Stimulated activated CD8-positive, alpha-beta memory T cell treated with anti-CD3 and anti-CD28 coated beads, Interleukin-4, amount 100 ng/mL, for 48 hours (primary cell): ENCODE results near the gene TMEM50B.
"Not testable (repeated sequence)": the region's sequence is repeated elsewhere in the genome, so short reads cannot be mapped to it uniquely, and the experiment has no call there.

ENCODE experiments used
- DNase-seq: peaks from one replicate; pipeline ENCODE4 v3.0.0-alpha.2; 2020

Gene TMEM50B

DNA sequence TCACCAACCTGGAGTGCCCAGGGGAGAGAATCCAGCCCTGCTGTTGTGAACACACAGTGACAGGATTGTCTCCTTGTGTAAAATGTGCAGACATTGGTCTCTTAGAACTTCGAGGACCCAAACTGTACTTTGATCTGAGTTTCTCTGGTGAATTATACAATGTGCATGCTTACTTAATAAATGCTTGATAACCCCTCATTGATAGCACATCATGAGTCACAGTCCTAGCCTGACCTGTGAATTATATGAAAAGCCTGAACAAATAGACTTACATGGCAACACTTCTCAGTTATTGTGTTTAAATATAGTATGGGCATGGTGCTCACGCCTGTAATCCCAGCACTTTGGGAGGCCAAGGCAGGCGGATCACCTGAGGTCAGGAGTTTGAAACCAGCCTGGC, 53.9 kb downstream of the TMEM50B start:
- no peak for DNase-seq

GRCh38 chr21:33424214-33424613, 55.6 kb downstream of the TMEM50B start:
- no peak for DNase-seq

DNA sequence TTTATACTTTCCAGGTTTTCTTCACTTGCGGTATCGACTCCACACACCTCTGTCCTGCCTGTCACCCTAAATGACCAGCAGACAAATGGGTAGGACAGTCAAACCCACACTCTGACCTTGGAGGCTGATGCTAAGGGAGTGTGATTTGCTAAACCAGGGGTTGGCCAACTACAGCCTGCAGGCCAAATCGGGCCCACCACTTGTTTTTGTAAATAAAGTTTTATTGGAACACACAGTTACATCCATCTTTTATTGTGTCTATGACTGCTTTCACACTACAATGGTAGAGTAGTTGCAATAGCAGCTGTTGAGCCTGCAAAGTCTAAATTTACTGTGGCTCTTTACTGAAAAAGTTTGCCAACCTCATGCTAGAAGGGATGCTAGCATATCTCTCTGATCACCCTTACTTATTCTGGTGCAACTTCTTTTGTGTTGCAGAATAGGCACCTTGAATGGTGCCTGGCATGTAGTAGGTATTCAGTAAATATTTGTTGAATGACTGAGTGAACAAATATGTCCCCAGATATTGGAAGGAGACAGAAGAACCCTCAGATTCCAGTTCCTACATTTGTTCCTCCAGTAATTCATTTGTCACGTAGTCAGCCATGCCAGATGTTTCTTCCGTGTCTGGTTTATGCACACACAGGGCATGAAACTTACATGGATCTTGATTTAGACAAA, 57.9 kb downstream of the TMEM50B start:
- DNase-seq, result no peak

- DNase-seq, result no peak
Measured at GRCh38 chr21:33419538-33420123, 60.1 kb downstream of the TMEM50B start.

DNA sequence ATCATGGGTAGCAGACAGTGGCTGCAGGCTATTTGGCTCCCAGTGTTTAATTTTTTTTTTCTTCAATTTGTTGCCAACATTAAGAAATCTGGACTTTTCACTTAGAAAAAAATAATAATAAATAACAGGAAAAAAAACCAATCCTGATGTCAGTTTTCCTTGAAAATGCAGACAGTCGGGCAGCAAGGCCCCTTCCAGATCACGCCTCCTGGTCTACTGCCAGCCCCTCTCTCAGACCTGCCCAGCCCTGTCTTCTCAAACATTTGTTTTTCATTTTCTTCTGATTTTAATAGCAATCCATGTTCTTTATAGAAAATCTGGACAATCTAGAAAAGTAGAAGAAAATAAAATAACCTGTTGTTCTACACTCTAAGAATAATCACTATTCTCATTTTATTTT, 61.1 kb downstream of the TMEM50B start:
- no peak for DNase-seq

- DNase-seq, result no peak
Measured at GRCh38 chr21:33414926-33415325, 64.8 kb downstream of the TMEM50B start.

GRCh38 chr21:33414068-33414467, 65.7 kb downstream of the TMEM50B start:
- no peak for DNase-seq

- no peak for DNase-seq
Measured at GRCh38 chr21:33412832-33413519, 66.8 kb downstream of the TMEM50B start.

DNA sequence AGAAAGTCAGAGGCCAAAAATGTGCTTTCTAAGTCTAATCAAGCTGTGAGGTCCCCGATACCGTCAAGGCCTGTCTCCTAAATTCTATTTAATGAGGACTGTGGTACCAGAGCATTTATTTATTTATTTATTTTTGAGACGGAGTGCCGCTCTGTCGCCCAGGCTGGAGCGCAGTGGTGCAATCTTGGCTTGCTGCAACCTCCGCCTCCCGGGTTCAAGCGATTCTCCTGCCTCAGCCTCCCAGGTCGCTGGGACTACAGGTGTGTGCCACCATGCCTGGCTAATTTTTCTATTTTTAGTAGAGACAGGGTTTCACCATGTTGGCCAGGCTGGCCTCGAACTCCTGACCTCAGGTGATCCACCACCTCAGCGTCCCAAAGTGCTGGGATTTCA, 67.3 kb downstream of the TMEM50B start:
- DNase-seq, result not testable (repeated sequence)

GRCh38 chr21:33411949-33412430, 67.8 kb downstream of the TMEM50B start:
- DNase-seq, result no peak

DNA sequence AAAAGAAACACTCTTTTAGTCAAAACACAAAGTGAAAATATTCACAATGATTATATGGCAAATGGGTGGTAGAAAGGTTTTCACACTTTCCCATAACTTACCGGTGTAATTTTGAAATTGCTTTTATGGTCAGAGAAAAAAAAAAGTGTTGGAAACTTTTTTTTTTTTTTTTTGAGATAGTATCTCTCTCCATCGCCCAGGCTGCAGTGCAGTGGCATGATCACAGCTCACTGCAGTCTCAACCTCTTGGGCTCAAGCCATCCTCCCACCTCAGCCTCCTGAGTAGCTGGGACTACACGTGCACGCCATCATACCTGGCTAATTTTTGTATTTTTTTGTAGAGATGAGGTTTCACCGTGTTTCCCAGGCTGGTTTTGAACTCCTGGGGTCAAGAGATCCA, 73.3 kb downstream of the TMEM50B start:
- DNase-seq, result peak; percentile 40

DNA sequence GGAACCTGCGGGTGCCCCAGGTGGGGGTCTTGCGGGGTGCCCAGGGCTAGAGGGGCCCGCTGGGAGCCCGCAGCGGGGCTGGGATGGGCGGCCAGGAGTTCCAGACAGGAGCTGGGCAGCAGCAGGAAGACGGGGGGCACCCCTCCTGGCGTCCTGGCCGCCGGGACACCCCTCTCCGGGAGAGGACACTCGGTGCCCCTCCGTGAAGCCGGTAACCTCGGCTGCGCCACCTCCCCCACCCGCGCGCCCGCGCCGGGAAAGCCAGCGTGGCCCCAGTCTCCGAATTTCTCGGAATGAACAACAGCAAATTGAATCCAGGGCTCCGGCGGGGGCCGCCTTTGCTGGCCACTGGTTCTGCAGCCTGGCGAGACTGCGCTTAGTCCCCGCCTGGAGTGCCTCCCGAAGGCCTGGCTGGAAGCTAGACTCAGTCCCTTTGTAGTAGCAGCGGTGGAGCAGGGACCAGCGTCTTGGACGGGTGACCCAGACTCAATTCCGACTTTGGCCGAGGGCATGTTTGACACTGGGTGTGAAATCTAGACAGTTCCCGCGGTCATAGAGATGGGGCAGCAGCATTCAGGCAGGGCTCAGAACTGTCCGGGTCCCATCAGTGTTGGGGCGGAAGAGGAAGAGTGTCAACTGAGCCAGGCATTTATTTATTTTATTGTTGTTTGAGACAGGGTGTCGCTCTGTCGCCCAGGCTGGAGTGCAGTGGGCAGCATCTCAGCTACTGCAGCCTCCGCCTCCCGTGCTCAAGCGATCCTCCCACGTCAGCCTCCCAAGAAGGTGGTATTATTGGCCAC, 75.8 kb downstream of the TMEM50B start:
- peak; percentile 62 for DNase-seq

GRCh38 chr21:33403128-33403785, 76.5 kb downstream of the TMEM50B start, which contains the start of gene IFNGR2:
TSS of gene IFNGR2 (plus strand) at chr21:33403413. CDS start at chr21:33403544, 131 bp downstream.
- DNase-seq, result peak; percentile 39

DNA sequence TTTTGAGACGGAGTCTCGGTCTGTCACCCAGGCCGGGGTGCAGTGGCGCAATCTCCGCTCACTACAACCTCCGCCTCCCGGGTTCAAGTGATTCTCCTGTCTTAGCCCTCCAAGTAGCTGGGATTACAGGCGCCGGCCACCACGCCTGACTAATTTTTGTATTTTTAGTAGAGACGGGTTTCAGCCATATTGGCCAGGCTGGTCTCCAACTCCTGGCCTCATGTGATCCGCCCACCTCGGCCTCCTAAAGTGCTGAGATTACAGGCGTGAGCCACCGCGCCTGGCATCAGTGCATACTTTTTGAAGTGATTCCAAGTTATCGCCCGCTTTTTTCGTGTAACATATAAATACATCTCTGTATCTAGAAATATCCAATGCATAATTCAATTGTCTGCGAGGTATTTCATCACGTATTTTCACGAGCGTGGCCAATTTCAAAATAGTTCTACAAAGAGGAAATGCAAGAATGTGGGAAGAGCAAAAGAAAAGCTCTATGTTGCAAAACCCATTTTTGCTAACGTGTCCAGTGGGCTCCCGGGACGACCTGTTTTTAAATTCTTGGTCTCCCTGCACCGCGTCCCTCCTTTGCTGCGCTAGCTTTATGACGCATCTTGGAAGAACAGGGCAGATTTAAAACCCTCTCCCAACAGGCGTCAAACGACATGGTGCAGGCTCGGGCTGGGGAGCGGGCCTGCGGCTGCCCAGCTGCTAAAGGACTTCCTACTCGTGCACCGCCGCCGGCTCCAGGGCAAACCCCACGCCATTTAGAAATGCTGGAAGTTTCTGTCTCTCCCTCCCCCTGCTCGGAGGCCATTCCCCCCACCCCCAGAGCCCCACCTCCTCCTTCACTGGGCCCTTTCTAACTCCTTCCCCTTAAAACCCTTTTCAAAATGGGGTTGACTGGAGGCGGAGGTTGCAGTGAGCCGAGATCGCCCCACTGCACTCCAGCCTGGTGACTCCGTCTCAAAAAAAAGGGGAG, 77.5 kb downstream of the TMEM50B start:
- no peak for DNase-seq

DNA sequence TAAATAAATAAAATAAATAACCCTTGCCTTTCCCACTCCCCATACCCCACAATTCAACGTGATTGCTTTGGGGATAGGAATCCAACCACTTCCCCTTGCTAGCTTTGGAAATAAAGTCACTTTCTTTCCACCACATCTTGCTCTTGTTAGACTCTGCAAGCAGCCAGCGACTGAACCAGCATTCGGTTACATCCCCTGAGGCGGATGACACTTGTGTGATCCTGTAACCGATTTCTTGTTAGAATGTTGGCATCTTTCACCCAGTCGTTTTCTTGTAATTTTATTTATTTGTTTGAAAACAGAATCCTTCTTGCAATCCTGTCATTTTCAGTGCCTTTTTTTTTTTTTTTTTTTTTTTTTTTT, 78.2 kb downstream of the TMEM50B start:
- DNase-seq, result no peak
